ENCODE results near the gene U2AF2. TPM values are rescaled to one million over a fixed set of nuclear protein-coding genes. Genes with fewer than 3 reads are reported as not detected.

The U2AF2 gene
- total and polyA plus RNA-seq, 4 donors, result 109 to 181 (median 132) TPM

DNA sequence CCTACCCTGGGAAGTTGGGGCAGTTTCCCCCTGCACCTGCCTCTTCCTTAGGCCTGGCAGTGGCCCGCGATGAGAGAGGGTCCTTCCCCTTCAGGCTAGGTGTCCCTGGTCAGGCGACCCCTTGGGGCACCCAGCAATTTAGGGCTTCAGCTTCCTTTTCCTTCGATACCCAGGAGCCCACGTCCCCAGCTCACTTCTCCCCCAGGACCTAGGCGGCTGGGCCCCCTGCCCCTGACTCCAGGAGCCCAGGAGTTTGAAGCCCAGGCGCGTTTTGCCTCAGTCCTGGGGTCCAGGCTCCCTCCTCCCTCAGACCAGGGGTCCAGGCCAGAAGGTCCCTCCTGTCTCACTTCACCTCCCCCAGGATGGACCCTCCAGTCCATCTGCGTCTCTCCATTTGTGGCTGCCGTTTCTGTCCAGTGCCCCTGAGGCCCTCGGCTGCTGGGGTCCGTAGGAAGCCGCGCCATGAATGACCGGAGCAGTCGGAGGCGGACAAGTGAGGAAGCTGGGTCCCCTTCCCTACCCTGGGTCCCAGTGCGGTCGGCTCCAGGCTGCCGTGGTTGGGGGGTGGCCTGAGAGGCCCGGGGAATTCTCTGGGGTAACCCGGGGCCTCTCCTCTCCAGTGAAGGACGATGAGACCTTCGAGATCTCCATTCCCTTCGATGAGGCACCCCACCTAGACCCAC lies 6.1 kb upstream of the U2AF2 start:
- H3K36me3 ChIP-seq (ENCODE audit: control insufficient read depth in 4 of 4, insufficient read depth in 4 of 4, low read length in 4 of 4), result peaks cover 0 to 16% (median 3%) of the 10 kb centered on the region in 4 donors
- no peaks in the 10 kb centered on the region for H3K27me3 ChIP-seq (ENCODE audit: control insufficient read depth in 3 of 3, insufficient read depth in 3 of 3, low read length in 2 of 3)
- 19 to 21% methylated on average over 24 to 25 of the region's 25 CpGs for WGBS, 2 donors
- peak in 1 of 3 donors; percentile 20 for DNase-seq
- H3K4me3 ChIP-seq, result peak overlapping the region; percentile 69
- H3K27ac ChIP-seq (ENCODE audit: low read depth in 1 of 2, low read length in 1 of 2), result peak overlapping the region; percentile 77 to 80
- TF ChIP-seq, protein P1, sequence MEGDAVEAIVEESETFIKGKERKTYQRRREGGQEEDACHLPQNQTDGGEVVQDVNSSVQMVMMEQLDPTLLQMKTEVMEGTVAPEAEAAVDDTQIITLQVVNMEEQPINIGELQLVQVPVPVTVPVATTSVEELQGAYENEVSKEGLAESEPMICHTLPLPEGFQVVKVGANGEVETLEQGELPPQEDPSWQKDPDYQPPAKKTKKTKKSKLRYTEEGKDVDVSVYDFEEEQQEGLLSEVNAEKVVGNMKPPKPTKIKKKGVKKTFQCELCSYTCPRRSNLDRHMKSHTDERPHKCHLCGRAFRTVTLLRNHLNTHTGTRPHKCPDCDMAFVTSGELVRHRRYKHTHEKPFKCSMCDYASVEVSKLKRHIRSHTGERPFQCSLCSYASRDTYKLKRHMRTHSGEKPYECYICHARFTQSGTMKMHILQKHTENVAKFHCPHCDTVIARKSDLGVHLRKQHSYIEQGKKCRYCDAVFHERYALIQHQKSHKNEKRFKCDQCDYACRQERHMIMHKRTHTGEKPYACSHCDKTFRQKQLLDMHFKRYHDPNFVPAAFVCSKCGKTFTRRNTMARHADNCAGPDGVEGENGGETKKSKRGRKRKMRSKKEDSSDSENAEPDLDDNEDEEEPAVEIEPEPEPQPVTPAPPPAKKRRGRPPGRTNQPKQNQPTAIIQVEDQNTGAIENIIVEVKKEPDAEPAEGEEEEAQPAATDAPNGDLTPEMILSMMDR (IDR thresholded peaks at IDR 0.05; ENCODE audit: control extremely low read depth, extremely low read depth), result no peak
- H3K9me3 ChIP-seq (ENCODE audit: control insufficient read depth in 4 of 4, insufficient read depth in 3 of 4, low read length in 3 of 4), result no peaks in the 10 kb centered on the region
- H3K4me1 ChIP-seq (ENCODE audit: control insufficient read depth in 5 of 5, insufficient read depth in 5 of 5, low read length in 5 of 5), result peaks cover 0 to 25% (median 14%) of the 10 kb centered on the region in 5 donors
- peak overlapping the region in 1 of 2 donors; percentile 65 for H3K9ac ChIP-seq (ENCODE audit: insufficient read depth in 1 of 2, low read length in 2 of 2)
- no peak for ATAC-seq (ENCODE audit: insufficient read depth, low FRiP score)

GRCh38 chr19:55649268-55650125 lies 5.3 kb upstream of the U2AF2 start:
- Histone ChIP-seq H3K9ac (ENCODE audit: insufficient read depth in 1 of 2, low read length in 2 of 2) (no peak overlapping the region), H3K27ac (ENCODE audit: low read depth in 1 of 2, low read length in 1 of 2) (no peak overlapping the region), H3K27me3 (ENCODE audit: control insufficient read depth in 3 of 3, insufficient read depth in 3 of 3, low read length in 2 of 3) (no peaks in the 10 kb centered on the region), H3K36me3 (ENCODE audit: control insufficient read depth in 4 of 4, insufficient read depth in 4 of 4, low read length in 4 of 4) (peaks cover 0 to 15% (median 3%) of the 10 kb centered on the region in 4 donors), H3K9me3 (ENCODE audit: control insufficient read depth in 4 of 4, insufficient read depth in 3 of 4, low read length in 3 of 4) (no peaks in the 10 kb centered on the region), H3K4me3 (no peak overlapping the region), H3K4me1 (ENCODE audit: control insufficient read depth in 5 of 5, insufficient read depth in 5 of 5, low read length in 5 of 5) (peaks cover 0 to 20% (median 9%) of the 10 kb centered on the region in 5 donors)
- WGBS, 2 donors, result 80 to 82% methylated on average over 17 of the region's 17 CpGs
- no peak for DNase-seq
- TF ChIP-seq, protein P1 (IDR thresholded peaks at IDR 0.05; ENCODE audit: control extremely low read depth, extremely low read depth), result no peak
- ATAC-seq (ENCODE audit: insufficient read depth, low FRiP score), result no peak

- WGBS, 2 donors, result 95 to 98% methylated on average over 4 of the region's 4 CpGs
- ATAC-seq (ENCODE audit: insufficient read depth, low FRiP score), result no peak
- no peak for DNase-seq
Measured at GRCh38 chr19:55650126-55650557, 4.7 kb upstream of the U2AF2 start.

More at GRCh38 chr19:55650126-55650557, 4.7 kb upstream of the U2AF2 start:
- Histone ChIP-seq H3K36me3 (ENCODE audit: control insufficient read depth in 4 of 4, insufficient read depth in 4 of 4, low read length in 4 of 4) (peaks cover 0 to 8% (median under 1%) of the 10 kb centered on the region in 4 donors), H3K4me1 (ENCODE audit: control insufficient read depth in 5 of 5, insufficient read depth in 5 of 5, low read length in 5 of 5) (peaks cover 0 to 18% (median 5%) of the 10 kb centered on the region in 5 donors), H3K9ac (ENCODE audit: insufficient read depth in 1 of 2, low read length in 2 of 2) (no peak overlapping the region), H3K9me3 (ENCODE audit: control insufficient read depth in 4 of 4, insufficient read depth in 3 of 4, low read length in 3 of 4) (no peaks in the 10 kb centered on the region), H3K4me3 (no peak overlapping the region), H3K27me3 (ENCODE audit: control insufficient read depth in 3 of 3, insufficient read depth in 3 of 3, low read length in 2 of 3) (no peaks in the 10 kb centered on the region), H3K27ac (ENCODE audit: low read depth in 1 of 2, low read length in 1 of 2) (no peak overlapping the region)
- TF ChIP-seq, protein P1 (IDR thresholded peaks at IDR 0.05; ENCODE audit: control extremely low read depth, extremely low read depth), result no peak
